Activated gamma-delta T cell (primary cell): ENCODE measurements around the gene IQCN.
"Not testable (repeated sequence)": the region's sequence is repeated elsewhere in the genome, so short reads cannot be mapped to it uniquely, and the experiment has no call there.

ENCODE experiments used
- DNase-seq: peaks from one replicate; lab custom pipeline; 2025; lab: John Stamatoyannopoulos, UW

Gene IQCN

DNA sequence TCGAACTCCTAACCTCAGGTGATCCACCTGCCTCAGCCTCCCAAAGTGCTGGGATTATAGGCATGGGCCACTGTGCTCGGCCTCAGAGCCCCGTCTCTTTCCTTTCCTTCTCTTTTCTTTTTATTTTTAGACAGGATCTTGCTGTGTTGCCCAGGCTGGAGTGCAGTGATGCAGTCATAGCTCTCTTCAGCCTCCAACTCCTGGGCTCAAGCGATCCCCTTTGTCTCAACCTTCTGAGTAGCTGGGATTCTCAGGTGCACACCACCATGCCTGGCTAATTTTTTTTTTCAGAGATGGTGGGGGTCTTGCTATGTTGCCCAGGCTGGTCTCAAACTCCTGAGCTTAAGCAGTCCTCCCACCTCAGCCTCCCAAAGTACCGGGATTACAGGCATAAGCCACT is 64.3 kb downstream of the IQCN start:
- not testable (repeated sequence) for DNase-seq

DNA sequence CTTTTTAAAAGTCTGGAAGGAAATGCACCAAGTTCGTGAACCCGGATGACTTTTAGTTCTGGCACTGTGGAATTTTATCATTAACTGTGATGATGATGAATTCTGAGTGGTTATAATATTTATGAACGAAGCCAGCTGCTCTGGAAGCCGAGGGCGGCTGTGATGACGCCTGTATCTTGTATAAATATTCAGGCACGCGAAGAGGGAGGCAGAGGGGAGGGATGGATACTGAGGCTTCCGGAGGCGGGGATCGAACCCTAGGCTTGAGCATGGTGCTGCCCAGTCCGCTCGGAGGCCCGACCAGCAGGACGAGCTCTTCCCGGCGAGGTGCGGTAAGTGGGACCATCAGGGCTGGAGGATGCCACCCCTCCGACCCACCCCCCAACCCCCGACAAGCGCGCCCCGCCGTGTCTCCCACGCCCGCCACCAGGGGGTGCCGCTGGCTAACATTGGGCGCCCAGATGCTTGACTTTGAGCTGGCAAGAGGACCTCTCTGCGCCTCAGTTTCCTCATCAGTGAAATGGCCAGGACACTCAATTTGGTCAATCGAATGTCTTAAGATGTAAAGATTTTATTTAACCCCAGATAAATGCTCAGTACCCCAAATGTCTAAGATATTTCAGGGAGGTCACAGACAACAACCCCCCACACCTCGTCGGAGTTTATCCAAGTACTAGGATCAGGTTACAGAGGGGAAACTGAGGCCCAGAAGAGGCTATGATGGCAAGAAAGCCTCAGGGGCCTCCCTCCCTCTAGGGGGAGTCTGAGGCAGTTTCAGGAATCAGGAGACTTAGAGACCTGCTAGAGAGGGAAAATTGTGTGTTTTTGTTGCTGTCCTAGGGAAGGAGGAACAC is 65.9 kb downstream of the IQCN start:
- no peak for DNase-seq
